Measurements from ENCODE around the gene ASB8.

The ASB8 gene, protein sequence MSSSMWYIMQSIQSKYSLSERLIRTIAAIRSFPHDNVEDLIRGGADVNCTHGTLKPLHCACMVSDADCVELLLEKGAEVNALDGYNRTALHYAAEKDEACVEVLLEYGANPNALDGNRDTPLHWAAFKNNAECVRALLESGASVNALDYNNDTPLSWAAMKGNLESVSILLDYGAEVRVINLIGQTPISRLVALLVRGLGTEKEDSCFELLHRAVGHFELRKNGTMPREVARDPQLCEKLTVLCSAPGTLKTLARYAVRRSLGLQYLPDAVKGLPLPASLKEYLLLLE

DNA sequence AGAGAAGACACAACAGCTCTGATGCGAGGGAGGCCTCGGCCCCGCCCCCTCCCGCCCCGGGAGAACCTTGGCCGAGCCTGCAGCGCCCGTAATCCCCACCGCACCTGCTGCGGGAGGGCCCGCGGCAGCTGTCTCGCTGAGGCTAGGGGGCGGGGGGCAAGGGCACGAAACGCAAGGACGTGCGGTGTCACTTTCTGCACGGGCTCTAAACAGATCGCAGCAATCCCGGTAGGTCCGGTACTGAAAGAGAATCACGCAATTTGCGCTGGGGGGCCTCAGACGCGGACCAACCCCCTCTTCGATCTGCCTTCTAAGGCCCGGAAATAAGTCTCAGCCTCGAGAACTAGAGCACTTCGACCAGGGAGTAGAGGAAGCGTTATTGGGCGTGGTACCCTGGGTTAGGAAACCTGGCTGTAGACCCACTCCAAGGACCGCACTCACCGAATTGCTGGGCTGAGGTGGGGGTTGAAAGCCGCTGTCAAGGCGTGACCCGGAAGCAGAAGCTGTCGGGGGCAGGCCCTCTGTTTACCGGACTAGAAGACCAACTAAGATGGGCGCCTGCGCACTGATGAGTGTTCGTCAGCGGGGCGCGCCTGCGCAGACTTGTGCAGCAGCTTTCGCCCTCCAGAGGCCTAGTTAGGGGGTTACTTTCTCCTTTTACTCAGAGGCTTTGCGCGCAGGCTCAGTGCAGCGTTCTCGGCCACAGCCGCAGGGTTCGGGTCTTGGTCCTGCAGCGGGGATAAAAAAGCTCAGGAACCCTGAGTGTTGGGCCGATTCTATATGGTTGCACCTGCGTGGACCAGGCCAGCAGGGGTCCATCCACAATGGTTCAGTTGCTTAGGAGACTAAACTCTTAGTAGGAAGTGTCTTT is at the start of gene ASB8:
Gene ASB8, minus strand, starts transcription at position 498 of the 871 bp plus-strand sequence. CDS start 4,019 bp downstream, outside the sequence.
- FAIRE-seq: peak; percentile 97

DNA sequence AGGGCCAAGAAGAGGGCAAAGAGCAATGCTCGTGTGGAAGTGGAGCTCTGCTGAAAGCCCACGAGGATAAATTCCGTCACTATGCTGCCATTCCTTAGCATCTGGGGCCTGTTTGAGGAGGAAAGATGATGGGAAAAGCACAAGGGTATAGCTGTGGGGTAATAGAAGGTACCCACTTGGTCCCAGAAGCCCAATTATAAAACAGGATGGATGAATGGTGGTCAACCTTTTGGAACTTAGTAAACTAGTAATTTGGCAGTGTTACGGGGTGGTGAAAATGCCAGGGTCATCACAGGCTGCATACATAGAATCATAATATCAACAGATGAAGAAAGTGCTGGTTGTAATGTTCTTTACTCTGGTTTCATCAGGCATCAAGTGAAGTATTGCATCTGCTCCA is 45.9 kb upstream of the ASB8 start, which contains the start of gene OR10AD1:
Gene OR10AD1, minus strand, starts transcription at position 101 of the 400 bp plus-strand sequence. Its CDS starts 0 bp downstream, at position 101.
- no peak for FAIRE-seq

DNA sequence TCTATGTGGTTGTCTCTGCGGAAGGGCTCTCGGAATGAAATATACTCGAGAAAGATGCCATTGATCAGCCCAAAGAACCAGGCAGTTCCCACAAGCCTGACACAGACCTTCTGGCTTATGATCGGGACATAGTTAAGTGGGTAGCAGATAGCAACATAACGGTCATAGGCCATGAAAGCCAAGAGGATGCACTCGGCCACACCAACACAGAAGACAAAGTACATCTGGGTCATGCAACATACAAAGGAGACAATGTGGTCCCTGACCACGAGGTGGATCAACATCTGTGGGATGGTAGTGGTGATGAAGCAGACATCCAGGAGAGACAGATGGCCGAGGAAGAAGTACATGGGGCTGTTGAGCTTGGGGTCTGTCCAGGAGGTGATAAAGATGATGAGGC is 45.5 kb upstream of the ASB8 start:
- FAIRE-seq: no peak

DNA sequence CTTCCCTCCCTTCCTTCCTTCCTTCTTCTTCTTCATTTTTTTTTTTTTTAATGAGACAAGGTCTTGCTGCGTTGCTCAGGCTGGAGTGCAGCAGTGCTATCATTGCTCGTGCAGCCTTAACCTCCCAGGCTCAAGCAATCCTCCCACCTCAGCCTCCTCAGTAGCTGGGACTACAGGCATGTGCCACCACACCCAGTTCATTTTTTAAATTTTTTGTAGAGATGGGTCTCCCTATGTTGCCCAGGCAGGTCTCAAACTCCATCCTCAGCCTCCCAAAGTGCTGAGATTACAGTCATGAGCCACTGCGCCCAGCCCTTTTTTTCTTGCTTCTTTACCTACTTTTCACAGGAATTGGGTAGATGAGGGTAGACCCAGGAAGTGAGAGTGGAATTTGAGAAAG is 44.2 kb upstream of the ASB8 start:
- FAIRE-seq: no peak

DNA sequence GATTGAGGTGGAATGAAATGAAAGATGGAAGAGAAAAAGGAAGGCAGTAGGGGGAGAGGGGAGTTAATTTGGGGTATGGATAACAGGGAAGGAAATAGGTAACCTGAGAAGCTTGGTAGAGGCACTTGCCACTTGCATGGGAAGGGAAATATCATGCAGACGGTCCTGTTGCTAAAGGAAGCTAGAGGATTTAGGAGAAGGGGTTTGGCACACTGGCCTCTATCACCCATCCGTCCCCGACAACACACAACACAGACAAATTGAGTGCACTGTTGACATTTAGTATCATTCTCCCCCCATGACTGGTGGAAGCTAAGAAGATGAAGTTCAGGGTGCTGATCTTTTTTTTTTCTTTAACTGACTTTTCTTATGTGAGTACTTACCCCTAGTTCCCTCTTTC is 43.8 kb upstream of the ASB8 start:
- no peak for FAIRE-seq

DNA sequence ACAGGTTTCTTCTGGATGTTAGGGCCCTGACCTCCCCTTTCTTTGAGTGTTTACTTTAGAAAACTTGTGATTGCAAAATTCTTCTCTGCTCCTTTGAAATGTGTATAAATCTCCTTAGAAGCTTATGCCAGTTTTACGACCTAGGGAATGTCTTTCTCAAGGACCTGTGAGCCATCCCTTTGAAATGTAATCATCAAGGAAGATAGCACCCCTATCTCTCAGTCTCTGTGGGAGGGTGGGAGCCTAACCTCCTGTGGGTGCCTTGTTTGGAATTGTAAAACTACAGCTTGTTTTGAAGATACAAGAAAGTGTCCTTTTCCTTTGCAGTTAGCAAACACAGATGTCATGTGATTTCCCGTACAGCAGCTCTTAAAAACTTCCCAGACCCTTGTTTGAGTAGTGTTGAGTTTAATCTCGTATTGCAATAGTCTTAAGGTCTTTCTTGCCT is 42.5 kb upstream of the ASB8 start:
- no peak for FAIRE-seq

DNA sequence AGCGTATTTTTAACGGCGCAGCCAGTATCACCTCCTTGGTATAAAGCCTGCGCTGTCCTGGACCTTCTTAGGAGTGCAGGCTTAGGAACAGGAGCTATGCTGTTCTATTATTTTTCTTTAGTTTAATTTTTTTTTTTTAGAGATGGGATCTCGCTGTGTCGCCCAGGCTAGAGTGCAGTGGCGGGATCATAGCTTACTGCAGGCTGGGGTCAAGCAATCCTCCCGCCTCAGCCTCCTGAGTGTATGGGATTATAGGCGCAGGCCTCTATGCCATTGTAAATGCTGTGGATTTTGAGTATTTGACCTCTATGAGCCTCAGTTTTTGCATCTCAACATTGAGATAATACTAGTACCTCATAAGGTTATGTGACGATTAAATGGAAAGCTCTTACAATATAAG is 41.7 kb upstream of the ASB8 start:
- no peak for FAIRE-seq

DNA sequence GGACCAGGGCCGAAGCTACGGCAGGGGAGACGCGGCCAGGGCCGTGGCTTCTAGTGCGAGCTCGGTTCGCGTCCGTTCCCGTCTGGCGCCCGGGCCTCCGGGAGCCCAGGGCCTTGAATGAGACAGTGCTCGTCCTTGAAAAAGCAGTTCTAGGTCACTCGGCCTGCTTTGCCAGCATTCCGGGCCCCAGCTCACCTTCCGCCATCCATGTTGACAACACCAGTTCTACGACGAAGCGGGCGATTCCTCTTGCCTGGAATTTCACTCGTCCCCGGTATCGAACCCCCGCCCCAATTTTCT is 41.3 kb upstream of the ASB8 start:
- FAIRE-seq: no peak

DNA sequence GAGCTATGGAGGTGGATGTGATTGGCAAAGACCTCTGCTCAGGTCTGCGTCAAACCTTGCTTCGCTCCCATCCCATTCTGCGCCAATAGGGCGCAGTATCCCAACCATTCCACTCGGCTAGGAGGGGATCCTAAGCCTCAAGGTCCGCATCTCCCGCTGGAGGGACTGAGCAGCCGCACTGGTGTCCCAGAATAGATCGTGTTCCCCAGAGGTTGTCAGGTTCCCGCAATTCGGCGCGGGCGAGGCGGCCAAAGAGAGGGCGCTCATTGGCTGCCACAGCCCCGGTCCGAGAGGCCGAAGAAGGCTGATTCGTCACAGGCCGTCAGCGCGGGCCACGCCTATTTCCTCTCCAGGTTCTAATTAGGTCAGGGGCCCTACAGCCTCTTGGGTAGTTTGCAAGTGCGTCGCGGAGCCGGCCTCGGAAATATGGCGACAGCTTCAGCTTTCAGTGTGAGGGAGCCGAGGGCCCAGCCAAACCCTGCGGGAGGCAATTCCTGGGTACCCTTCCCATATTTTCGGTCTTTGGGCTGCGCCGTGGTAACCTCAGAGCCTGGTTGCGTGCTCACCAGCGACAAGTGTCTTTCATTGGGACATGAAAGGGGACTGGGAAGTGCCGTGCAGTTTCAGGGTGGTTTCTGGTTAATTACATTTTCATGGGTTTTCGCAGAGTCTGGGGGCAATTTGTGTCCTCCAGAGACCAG is 40.8 kb upstream of the ASB8 start:
- FAIRE-seq: peak; percentile 89

DNA sequence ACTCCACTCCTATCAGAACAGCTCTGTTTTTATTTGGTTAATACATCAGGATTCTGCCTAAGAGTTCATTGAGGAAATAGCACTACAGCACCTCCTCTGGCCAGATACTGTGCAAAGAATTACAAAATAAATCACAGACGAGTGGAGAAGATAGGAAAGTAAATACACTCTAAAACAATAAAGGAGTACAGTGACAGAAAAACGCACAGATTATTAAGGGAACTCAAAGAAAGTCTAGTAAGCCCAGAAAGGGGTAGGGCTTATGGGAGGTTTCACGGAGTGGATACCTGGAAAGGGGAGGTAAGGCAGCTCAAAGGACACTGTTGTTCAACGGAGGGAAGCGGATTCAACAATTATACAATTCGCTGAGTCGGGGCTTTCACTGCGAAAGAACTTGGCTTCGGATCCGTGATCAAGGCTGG is 40.2 kb upstream of the ASB8 start:
- no peak for FAIRE-seq

DNA sequence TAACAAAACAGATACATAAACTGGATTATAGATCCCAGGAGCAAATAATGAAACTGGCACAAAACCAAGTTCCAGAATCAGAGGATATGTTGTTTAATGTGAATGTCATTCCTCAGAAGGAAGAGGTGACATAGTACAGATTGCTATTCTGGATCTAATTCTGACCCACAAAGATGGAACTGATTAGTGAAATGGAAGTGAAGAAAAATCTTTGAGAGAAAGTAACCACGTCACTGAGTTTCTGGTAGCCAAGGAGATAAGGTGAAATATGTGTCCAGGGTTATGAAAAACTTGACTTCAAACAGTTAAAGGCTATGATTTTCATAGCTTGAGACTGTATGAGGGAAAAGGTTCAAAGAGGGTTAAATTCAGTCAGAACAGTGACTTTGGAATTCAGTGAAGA is 37.5 kb upstream of the ASB8 start:
- FAIRE-seq: no peak

DNA sequence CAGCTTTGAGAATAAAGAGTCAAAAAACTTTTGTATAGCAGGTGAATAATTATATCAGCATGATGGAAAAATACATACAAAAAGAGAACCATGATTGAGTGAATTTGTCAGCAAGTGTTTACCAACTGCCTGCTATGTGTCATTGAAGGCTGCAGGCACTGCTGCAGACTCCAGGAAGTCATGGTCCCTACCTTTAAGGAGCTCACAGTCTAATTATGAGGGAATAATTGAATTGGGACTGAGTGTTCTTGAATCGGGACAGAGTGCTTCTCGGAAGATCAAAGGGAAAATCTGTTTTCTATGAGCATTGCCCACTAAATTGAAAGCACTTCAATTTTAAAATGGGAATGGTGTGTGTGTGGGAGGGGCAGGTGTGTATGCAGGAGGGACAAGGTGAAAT is 36.3 kb upstream of the ASB8 start:
- no peak for FAIRE-seq

DNA sequence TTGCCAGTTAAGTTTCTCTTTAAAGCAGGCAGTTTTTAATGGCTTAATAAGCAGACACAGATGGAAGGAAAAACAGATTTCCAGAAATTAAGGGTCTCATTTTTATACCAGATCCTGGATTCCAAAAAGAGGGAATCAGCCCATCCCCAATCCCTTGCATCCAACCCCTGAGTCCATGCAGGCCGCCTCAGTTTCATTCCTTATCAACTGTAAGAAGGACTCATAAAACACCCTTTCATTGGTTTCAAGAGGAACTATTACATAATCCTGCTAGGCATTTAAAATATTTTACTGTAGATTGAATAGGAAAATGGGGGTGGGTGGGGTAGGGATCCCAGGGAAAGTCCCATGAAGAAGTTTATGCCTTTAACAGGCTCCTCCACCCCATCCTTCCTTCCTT is 35.5 kb upstream of the ASB8 start:
- FAIRE-seq: no peak

DNA sequence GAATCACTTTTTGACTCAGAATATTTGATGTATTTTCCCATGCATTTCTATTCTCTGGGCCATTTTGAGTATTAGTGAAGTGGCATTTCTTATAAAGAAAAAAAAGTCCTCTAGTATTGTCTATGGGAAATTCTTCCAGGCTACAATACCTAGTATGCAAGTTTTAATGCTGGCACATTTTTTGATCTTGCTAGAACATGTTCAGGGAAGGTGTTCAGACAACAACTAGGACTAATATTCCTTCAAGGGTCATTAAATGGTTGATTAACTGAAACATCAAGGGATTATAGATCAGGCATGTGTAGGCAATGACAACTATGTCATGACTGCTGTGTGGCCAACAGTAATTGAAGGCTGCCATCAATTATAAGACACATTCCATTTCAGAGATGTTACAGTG is 33.8 kb upstream of the ASB8 start:
- no peak for FAIRE-seq

DNA sequence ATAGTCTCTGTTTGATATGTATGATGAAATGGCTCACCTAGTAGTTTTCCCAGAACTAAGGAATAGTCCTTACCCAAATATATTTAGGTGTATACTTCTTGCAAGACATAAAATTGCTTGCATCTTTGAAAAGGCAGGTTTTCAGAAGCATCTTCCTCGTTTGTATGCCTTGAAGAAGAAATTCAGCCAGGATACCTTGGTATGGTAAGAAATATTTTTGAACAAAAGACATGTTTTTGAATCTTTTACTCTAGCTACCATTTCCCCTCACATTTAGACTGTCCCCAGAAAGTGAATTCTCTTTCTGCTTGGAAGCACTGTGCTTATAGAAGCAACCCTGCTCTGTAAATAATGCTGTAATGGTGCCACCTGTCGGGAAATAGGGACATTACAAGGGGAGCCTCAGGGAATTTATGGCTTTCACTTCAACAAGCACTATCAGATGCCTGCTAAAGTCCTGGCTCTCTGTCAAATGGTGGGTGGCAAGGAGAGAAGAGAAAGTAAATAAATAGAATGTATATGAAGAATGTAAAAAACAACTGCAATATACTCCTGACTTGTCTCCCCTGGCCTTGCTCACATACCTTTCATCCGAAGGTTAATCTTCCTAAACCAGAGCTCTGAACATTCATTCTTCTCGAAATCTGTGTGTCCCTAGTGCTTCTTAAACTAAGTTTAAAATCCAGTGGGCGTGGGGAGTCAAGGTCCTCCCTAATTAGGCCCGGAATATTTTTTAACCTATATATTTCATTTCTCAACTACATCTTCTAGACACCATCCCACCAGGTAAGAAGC is 32.2 kb upstream of the ASB8 start:
- FAIRE-seq: peak; percentile 96

DNA sequence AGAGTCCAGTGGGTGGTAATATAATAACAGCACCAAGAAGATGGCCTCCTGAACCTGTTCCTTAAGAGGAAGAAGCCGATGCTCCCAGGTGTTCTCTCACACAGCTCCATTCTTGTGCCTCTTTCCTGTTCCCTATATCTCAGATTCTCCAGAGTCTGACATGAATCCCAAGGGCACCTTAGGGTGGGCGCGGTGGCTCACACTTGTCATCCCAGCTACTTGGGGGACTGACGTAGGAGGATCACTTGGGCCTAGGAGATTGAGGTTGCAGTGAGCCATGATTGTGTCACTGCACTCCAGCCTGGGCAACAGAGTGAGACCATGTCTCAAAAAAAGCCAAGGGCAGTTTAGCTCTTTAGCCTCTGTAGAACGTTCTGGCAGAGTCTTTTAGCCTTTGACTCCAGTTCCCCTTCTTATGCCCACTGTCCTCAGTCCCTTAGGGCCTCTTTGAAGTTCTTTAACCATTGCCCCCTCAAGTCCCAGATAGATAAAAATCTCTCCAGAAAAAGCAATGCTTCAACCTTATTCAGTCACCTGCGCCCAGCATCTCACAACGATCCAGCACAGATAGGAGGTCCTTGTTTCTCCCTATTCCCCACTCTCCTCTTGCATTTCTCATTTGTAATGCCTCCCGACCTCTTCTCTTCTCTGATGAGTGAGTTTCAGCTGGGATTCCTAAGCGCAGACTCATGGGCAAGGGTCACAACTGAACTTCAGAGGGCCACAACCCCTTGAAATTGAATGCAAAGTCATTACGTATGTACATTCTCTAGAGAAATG is 30.8 kb upstream of the ASB8 start:
- no peak for FAIRE-seq

DNA sequence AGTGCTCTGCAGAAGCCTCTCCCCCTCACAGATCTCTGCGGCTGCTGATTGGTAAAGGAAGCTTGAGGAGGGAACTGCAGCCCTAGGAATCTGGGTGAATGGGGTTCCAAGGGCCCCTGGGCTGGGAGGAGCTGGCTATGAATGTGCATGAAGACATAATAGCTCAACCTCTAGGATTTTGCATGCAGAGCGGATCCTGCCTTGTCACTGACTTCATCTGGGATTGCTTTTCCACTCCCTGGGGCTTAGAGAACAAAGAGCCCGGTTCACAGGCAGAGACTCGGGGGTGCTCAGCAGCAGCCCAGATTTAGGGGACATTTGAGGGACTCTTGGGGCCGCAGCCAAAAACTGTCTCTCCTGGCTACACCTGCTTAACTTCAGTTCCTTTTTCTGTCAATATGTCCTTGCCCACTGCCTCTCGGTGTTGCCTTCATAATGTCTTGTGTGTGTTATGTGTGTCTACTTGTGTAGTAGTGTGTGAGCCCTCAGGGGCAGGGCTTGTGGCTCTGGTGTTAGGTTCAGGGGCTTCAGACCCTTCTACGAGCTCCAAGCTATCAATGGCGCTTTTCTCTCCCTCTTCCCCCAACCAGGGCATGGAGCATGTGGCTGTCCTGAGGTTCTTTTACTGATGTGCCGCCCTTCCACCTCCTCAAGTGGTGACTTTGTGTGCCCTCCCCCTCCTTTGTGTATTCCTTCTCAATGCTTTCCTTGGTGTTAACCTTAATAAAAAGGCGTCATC is 28.0 kb upstream of the ASB8 start:
- no peak for FAIRE-seq

DNA sequence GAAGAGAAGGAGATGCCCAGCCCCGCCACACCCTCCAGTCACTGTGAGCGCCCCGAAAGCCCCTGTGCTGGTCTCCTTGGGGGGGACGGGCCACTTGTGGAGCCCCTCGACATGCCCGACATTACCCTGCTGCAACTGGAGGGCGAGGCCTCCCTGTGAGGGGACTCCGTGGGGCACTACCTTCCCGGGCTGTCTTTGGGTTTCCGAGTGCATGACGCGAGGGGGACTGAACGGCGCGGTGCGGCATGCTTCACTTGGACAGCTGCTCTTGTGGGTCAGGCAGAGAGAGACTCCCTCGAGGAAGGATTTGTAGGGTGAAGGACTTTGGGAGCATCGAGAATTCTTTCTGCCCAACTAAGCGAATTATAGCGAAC is 27.2 kb upstream of the ASB8 start:
- no peak for FAIRE-seq

DNA sequence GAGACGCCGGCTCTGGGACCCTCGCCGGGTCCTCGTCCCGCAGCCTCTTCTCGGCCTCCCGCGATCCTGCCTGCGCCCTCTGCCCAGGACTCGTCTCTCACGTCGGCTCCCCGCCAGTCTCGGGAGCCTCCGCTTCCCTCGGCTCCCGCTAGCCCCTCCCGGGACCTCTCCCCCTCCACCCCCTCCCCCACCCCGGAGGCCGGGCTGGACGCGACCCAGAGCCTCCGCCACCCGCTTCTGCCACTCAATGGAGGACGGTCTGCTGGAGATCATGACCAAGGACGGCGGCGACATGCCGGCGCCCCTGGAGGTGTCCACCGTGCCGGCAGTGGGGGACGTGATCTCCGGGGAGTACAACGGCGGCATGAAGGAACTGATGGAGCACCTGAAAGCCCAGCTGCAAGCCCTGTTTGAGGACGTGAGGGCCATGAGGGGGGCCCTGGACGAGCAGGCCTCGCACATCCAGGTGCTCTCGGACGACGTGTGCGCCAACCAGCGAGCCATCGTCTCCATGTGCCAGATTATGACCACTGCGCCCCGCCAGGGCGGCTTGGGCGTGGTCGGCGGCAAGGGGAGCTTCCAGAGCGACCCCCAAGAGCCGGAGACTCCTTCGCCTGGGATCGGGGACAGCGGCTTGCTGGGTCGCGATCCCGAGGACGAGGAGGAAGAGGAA is 26.7 kb upstream of the ASB8 start:
- FAIRE-seq: no peak

DNA sequence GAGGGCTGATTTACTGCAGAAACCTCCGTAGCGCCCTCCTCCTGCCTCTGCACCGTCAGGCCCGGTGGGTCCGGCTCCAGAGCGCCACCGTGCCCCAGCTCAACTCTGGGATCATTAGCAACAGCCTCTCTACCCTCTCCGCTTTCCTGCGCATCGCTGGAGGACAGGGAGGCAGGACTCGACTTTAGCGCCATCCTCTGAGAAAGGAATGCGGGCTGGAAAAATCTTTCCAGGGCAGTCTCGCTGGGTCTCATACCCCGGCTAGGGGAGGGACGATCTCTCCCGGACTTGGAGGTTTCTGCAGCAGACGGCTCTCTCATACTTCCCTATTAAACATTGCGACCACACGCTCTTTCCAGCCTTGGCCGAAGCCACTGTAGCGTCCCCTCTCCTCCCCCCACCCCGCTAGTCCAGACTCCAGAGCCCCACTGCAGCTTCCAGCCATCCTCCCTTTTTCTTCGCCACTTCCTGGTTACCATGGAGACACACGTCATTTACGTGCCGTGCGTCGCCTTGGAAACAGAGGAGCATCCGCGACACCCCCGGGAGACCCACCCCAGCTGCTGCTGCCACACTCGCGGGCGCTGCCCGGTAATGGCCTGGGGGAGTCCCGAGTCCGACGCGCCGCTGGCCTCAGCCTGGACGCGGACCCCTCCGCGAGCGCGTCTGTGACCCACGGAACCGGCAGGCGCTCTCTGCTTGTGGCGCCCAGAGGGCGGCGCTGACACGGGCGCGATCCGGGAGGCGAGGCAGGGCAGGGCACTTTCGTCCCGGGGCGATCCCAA is 26.0 kb upstream of the ASB8 start, which contains the start of gene CCDC184:
Gene CCDC184, plus strand, starts transcription at position 554 of the 785 bp plus-strand sequence. CDS start 479 bp downstream, outside the sequence.
- FAIRE-seq: no peak

Data from G401.6 (cell line).